Body of pancreas (tissue), 4 donors: ENCODE results near the gene CBFB.

ENCODE experiments used
- POLR2A ChIP-seq, 3 donors: fragments of 450-650 bp; IDR thresholded peaks; one replicate each; pipeline ENCODE4 v1.6.1; 2016; ENCODE audit warnings: antibody characterized with exemption in 3 of 3, mild to moderate bottlenecking in 2 of 3
- TF ChIP-seq, protein P1 (sequence below), 7 experiments: fragments of 450-650 bp in 4 of 7; fragments of 200-600 bp in 3 of 7; sonication (generic) in 3 of 7; IDR thresholded peaks; one replicate each; pipeline ENCODE4 v1.5.1; 2016 to 2019; ENCODE audit warnings: antibody characterized with exemption in 7 of 7

DNA sequence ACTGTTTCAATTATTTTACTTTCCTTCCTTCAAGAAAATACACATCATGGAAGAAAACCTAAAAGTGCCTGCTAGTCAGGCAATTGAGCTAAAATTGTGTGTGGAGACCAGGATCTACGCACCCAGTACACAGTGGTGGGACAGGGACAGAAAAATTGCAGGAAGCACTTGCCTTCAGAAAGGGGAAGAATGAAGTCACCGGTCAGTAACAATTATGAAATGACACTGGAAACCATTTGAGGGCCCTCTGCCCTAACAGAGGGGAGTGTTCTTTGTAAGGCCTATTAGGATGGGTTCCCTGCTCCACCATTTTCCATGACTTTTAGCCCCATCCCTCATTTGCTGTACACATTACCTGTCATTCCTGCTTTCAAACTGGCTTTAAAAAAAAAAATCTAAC, 76.3 kb downstream of the CBFB start:
- no peak for TF ChIP-seq POLR2A (IDR thresholded peaks at IDR 0.05)
- TF ChIP-seq, protein P1, sequence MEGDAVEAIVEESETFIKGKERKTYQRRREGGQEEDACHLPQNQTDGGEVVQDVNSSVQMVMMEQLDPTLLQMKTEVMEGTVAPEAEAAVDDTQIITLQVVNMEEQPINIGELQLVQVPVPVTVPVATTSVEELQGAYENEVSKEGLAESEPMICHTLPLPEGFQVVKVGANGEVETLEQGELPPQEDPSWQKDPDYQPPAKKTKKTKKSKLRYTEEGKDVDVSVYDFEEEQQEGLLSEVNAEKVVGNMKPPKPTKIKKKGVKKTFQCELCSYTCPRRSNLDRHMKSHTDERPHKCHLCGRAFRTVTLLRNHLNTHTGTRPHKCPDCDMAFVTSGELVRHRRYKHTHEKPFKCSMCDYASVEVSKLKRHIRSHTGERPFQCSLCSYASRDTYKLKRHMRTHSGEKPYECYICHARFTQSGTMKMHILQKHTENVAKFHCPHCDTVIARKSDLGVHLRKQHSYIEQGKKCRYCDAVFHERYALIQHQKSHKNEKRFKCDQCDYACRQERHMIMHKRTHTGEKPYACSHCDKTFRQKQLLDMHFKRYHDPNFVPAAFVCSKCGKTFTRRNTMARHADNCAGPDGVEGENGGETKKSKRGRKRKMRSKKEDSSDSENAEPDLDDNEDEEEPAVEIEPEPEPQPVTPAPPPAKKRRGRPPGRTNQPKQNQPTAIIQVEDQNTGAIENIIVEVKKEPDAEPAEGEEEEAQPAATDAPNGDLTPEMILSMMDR (IDR thresholded peaks at IDR 0.05): no peak
